ENCODE results near the gene OPA1. TPM values are rescaled to one million over a fixed set of nuclear protein-coding genes. Genes with fewer than 3 reads are reported as not detected.

The OPA1 gene
- total RNA-seq, 1 experiment from 2014 or later: 72.0 TPM

GRCh38 chr3:193677734-193678133 is 84.7 kb downstream of the OPA1 start:
- no peak overlapping the region for H3K9ac ChIP-seq (ENCODE audit: low read length)
- H3K9me2 ChIP-seq (ENCODE audit: insufficient read depth): no peaks in the 10 kb centered on the region
- intact Hi-C loops (cut with micrococcal nuclease): no loop called here
- ATAC-seq (no peak), DNase-seq (ENCODE audit: low read depth, low spot score) (no peak)
- H3K27ac ChIP-seq (ENCODE audit: low read depth, low read length): no peak overlapping the region
- H3K4me1 ChIP-seq (ENCODE audit: control insufficient read depth in 1 of 2, insufficient read depth in 2 of 2, low read length in 2 of 2): no peaks in the 10 kb centered on the region
- TF ChIP-seq SRF (IDR thresholded peaks at IDR 0.05; ENCODE audit: low read depth) (no peak), TCF7L2 (IDR thresholded peaks at IDR 0.05; ENCODE audit: borderline replicate concordance, extremely low read depth, insufficient read depth, insufficient read length) (no peak)
- no peaks in the 10 kb centered on the region for H3K27me3 ChIP-seq (ENCODE audit: insufficient read depth, low read length)
- no TSS peak for BruUV-seq (replicated peaks)
- CTCF ChIA-PET: no interaction called here
- no peak overlapping the region for H3K4me2 ChIP-seq (ENCODE audit: low read length)
- H4K20me1 ChIP-seq (ENCODE audit: insufficient read depth): no peaks in the 10 kb centered on the region
- no peak overlapping the region for H2AFZ ChIP-seq (ENCODE audit: low read depth, low read length, poor library complexity, severe bottlenecking)
- POLR2A ChIA-PET: no interaction called here
- no peaks in the 10 kb centered on the region for H3K79me2 ChIP-seq (ENCODE audit: insufficient read depth, low read length)
- H3K9me3 ChIP-seq (ENCODE audit: control insufficient read depth in 1 of 2, insufficient read depth in 1 of 2, low read depth in 1 of 2, low read length in 2 of 2): no peaks in the 10 kb centered on the region
- H3K36me3 ChIP-seq (ENCODE audit: control insufficient read depth in 1 of 2, insufficient read depth in 2 of 2, low read length in 2 of 2): 0 out of 4 replicates have a peak, but pooled peaks cover 0 to 4% of the 10 kb centered on the region in 2 experiments
- no peak overlapping the region for H3K4me3 ChIP-seq (replicated peaks in 1 of 2; ENCODE audit: low read depth in 1 of 2, low read length in 2 of 2)
- RAD21 ChIA-PET (ENCODE audit: low non-redundant PET in 1 of 2, low total read pairs in 2 of 2, uncharacterized antibody in 2 of 2, unreplicated experiment in 2 of 2): no interaction called here

- no peak overlapping the region for H3K9ac ChIP-seq (ENCODE audit: low read length)
- no peak for DNase-seq (ENCODE audit: low read depth, low spot score)
- no peak overlapping the region for H2AFZ ChIP-seq (ENCODE audit: low read depth, low read length, poor library complexity, severe bottlenecking)
- no peak overlapping the region for H3K4me3 ChIP-seq (replicated peaks in 1 of 2; ENCODE audit: low read depth in 1 of 2, low read length in 2 of 2)
- H3K9me3 ChIP-seq (ENCODE audit: control insufficient read depth in 1 of 2, insufficient read depth in 1 of 2, low read depth in 1 of 2, low read length in 2 of 2): no peaks in the 10 kb centered on the region
- no peak overlapping the region for H3K27ac ChIP-seq (ENCODE audit: low read depth, low read length)
- TF ChIP-seq ZNF274 (IDR thresholded peaks at IDR 0.05; ENCODE audit: low read depth, low read length) (no peak), FOSL1 (IDR thresholded peaks at IDR 0.05; ENCODE audit: low read depth) (no peak), EZH2 (IDR thresholded peaks at IDR 0.05) (no peak), POLR2AphosphoS5 (IDR thresholded peaks at IDR 0.05; ENCODE audit: low read depth, low read length) (no peak), MAX (IDR thresholded peaks at IDR 0.05) (no peak), ELF1 (IDR thresholded peaks at IDR 0.05; ENCODE audit: borderline replicate concordance, low read depth) (no peak)
- no peaks in the 10 kb centered on the region for H3K36me3 ChIP-seq (ENCODE audit: control insufficient read depth in 1 of 2, insufficient read depth in 2 of 2, low read length in 2 of 2)
- RAD21 ChIA-PET (ENCODE audit: low non-redundant PET in 1 of 2, low total read pairs in 2 of 2, uncharacterized antibody in 2 of 2, unreplicated experiment in 2 of 2): no interaction called here
- POLR2A ChIA-PET: no interaction called here
- no peaks in the 10 kb centered on the region for H4K20me1 ChIP-seq (ENCODE audit: insufficient read depth)
- H3K9me2 ChIP-seq (ENCODE audit: insufficient read depth): no peaks in the 10 kb centered on the region
- H3K27me3 ChIP-seq (ENCODE audit: insufficient read depth, low read length): no peaks in the 10 kb centered on the region
- no peak for ATAC-seq
- BruUV-seq (replicated peaks): no TSS peak
- H3K4me1 ChIP-seq (ENCODE audit: control insufficient read depth in 1 of 2, insufficient read depth in 2 of 2, low read length in 2 of 2): no peaks in the 10 kb centered on the region
- CTCF ChIA-PET: no interaction called here
- H3K4me2 ChIP-seq (ENCODE audit: low read length): no peak overlapping the region
- intact Hi-C loops (cut with micrococcal nuclease): no loop called here
- no peaks in the 10 kb centered on the region for H3K79me2 ChIP-seq (ENCODE audit: insufficient read depth, low read length)
These were observed 87.2 kb downstream of the OPA1 start for GRCh38 chr3:193680220-193680619.

All from HCT116 (cell line).